Parathyroid adenoma (tissue), 2 donors: Measurements from ENCODE around the gene IFT27.

ENCODE experiments used
- H2AFZ ChIP-seq: fragments of 300-600 bp; sonication (generic); one replicate; pipeline ENCODE4 v1.7.0; 2017; ENCODE audit warnings: antibody characterized with exemption, mild to moderate bottlenecking
- H3K27ac ChIP-seq: fragments of 300-600 bp; sonication (generic); one replicate; pipeline ENCODE4 v1.7.0; 2017
- H3K27me3 ChIP-seq: fragments of 300-600 bp; sonication (generic); one replicate; pipeline ENCODE4 v1.7.0; 2017; ENCODE audit warnings: low read length; ENCODE audit not compliant: control insufficient read depth, insufficient read depth
- H3K36me3 ChIP-seq: fragments of 300-600 bp; sonication (generic); one replicate; pipeline ENCODE4 v1.7.0; 2017; ENCODE audit warnings: low read length; ENCODE audit not compliant: control insufficient read depth, insufficient read depth
- H3K4me1 ChIP-seq: fragments of 300-600 bp; sonication (generic); one replicate; pipeline ENCODE4 v1.7.0; 2017; ENCODE audit warnings: control low read depth
- H3K4me2 ChIP-seq: fragments of 300-600 bp; sonication (generic); one replicate; pipeline ENCODE4 v1.7.0; 2017; ENCODE audit warnings: low read length
- H3K4me3 ChIP-seq: fragments of 300-600 bp; sonication (generic); one replicate; pipeline ENCODE4 v1.7.0; 2017; ENCODE audit warnings: low read depth, low read length
- H3K79me2 ChIP-seq: fragments of 300-600 bp; sonication (generic); one replicate; pipeline ENCODE4 v1.7.0; 2017; ENCODE audit warnings: control low read depth
- H3K9ac ChIP-seq: fragments of 300-600 bp; sonication (generic); one replicate; pipeline ENCODE4 v1.7.0; 2017; ENCODE audit warnings: mild to moderate bottlenecking
- H3K9me3 ChIP-seq: fragments of 300-600 bp; sonication (generic); one replicate; pipeline ENCODE4 v1.7.0; 2017; ENCODE audit warnings: low read length; ENCODE audit not compliant: control insufficient read depth
- TF ChIP-seq, protein P1 (sequence below): fragments of 300-600 bp; sonication (generic); IDR thresholded peaks from one replicate; pipeline ENCODE4 v1.7.0; 2017; ENCODE audit warnings: antibody characterized with exemption, mild to moderate bottlenecking
- donor health status: primary hyperparathyroidism.

Gene IFT27

DNA sequence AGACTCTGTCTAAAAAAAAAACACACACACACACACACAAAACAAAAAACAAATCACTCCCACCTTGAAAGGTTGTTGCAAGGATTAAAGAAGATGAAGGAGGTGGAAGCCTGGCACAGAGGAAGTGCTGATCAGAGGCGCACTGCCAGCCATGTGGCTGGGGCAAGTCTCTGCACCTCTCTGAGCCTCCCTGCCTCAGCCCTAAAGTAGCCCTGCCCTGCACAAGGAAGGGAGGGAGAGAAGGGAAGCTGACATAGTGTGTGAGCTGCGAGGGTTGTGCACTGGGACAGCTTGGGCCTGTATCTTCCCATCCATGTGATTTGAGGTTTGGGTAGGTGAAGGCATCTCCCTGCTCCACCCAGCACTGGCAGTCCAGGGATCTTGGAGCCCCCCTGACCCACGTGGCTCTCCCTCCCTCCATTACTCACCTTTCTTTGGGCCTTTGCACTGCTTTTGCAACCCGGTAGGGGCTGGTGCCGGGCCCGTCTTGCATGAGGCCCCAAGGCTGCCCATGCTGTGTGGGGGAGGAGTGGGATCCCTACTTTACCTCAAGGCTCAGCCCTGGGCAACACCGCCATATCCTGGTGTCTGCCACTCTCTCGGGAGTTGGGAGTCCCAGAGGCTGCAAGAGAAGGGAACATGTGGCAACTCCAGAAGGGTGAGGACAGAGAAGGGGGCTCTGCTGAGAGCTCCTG is 30.5 kb downstream of the IFT27 start:
- H3K4me3 ChIP-seq: no peak overlapping the region
- H3K4me1 ChIP-seq: no peaks in the 10 kb centered on the region
- H3K4me2 ChIP-seq: no peak overlapping the region
- H3K27ac ChIP-seq: no peak overlapping the region
- no peak overlapping the region for H3K9ac ChIP-seq
- H3K9me3 ChIP-seq: no peaks in the 10 kb centered on the region
- no peaks in the 10 kb centered on the region for H3K79me2 ChIP-seq
- H3K27me3 ChIP-seq: no peaks in the 10 kb centered on the region
- TF ChIP-seq, protein P1, sequence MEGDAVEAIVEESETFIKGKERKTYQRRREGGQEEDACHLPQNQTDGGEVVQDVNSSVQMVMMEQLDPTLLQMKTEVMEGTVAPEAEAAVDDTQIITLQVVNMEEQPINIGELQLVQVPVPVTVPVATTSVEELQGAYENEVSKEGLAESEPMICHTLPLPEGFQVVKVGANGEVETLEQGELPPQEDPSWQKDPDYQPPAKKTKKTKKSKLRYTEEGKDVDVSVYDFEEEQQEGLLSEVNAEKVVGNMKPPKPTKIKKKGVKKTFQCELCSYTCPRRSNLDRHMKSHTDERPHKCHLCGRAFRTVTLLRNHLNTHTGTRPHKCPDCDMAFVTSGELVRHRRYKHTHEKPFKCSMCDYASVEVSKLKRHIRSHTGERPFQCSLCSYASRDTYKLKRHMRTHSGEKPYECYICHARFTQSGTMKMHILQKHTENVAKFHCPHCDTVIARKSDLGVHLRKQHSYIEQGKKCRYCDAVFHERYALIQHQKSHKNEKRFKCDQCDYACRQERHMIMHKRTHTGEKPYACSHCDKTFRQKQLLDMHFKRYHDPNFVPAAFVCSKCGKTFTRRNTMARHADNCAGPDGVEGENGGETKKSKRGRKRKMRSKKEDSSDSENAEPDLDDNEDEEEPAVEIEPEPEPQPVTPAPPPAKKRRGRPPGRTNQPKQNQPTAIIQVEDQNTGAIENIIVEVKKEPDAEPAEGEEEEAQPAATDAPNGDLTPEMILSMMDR: no peak
- H3K36me3 ChIP-seq: no peaks in the 10 kb centered on the region
- H2AFZ ChIP-seq: no peak overlapping the region

DNA sequence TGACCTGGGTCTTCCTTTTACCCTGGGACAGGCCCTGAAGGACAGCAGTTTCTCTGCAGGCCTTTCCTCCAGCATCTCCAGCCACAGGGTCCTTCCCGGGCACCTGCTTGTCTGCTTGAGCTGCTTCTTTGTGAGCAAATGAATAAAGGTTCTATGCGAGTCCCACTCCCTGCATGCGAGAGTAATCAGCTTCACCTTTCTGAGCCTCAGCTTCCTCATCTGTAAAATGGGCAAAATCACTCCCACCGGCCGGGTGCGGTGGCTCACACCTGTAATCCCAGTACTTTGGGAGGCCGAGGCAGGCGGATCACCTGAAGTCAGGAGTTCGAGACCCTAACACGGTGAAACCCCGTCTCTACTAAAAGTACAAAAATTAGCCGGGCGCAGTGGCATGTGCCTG is 31.1 kb downstream of the IFT27 start:
- H3K36me3 ChIP-seq: no peaks in the 10 kb centered on the region
- TF ChIP-seq, protein P1: no peak
- no peaks in the 10 kb centered on the region for H3K27me3 ChIP-seq
- H3K79me2 ChIP-seq: no peaks in the 10 kb centered on the region
- H3K4me3 ChIP-seq: no peak overlapping the region
- H2AFZ ChIP-seq: no peak overlapping the region
- no peak overlapping the region for H3K27ac ChIP-seq
- no peak overlapping the region for H3K9ac ChIP-seq
- H3K4me2 ChIP-seq: no peak overlapping the region
- H3K4me1 ChIP-seq: no peaks in the 10 kb centered on the region
- no peaks in the 10 kb centered on the region for H3K9me3 ChIP-seq

DNA sequence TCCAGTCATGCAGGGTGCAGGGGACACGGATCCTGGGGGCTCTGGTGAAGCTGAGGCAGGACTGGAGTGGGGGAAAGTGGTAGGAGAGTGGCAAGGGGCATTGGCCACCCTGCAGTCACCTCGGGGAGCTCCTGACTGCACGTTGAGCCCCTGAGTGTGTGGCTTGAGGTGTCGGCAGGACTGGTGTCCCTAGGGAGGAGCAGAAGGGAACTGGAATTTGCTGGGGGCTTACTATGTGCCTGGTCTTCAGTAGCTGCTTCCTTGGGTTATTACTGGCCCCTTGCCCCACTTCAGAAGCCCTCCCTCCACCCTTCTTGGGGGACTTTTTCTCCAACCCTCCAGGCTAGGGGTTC is 31.5 kb downstream of the IFT27 start:
- H3K36me3 ChIP-seq: no peaks in the 10 kb centered on the region

DNA sequence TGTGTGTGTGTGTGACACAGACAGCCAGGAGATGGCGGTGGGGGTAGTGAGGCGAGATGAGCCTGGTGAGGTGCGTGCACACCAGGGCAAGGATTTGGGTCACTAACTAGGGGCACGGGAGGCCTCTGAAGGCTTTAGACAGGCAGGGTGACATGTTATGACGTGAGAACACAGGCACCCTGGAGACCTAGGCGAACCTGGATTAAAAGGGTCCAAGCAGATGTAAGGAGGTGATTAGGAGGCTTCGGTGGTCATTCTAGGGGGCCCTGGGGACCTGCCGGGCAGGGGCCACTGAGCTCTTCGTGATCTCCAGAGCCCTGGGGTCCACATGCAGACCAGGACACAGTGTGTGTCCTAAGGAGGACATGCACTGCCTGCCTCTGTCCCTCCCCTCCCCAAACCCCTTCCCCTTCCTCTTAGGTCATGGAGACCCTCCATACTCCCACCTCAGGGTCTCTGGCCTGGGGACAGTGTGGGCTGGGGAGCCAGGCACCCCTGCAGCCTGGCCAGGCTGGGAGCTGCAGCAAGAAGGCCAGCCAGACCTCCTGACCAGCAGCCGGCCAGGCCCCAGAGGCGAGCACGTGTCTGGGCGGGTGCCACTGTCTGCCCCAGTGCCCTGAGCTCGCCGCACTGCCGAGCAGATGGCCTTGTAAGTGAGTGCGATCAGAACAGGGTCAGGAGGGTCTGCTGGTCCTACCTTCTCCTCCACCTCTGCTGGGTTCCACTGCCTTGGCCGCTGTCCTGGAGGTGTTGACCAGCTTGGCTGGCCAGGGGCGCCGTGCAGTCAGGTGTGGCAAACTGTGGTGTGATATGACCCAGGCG is 32.1 kb downstream of the IFT27 start:
- Histone ChIP-seq H3K27me3 (no peaks in the 10 kb centered on the region), H3K4me2 (no peak overlapping the region), H3K36me3 (no peaks in the 10 kb centered on the region), H3K4me1 (no peaks in the 10 kb centered on the region), H3K9me3 (no peaks in the 10 kb centered on the region), H2AFZ (no peak overlapping the region), H3K4me3 (no peak overlapping the region), H3K79me2 (no peaks in the 10 kb centered on the region), H3K27ac (no peak overlapping the region), H3K9ac (no peak overlapping the region)
- TF ChIP-seq, protein P1: no peak

More for the DNA sequence above, 31.5 kb downstream of the IFT27 start:
- no peak overlapping the region for H3K27ac ChIP-seq
- H3K4me3 ChIP-seq: no peak overlapping the region
- no peak overlapping the region for H2AFZ ChIP-seq
- H3K79me2 ChIP-seq: no peaks in the 10 kb centered on the region
- no peak overlapping the region for H3K4me2 ChIP-seq
- H3K27me3 ChIP-seq: no peaks in the 10 kb centered on the region
- TF ChIP-seq, protein P1: no peak
- H3K4me1 ChIP-seq: no peaks in the 10 kb centered on the region
- no peaks in the 10 kb centered on the region for H3K9me3 ChIP-seq
- no peak overlapping the region for H3K9ac ChIP-seq
